GM12801 (cell line): ENCODE data around the gene SP3.

Experiments
- CTCF ChIP-seq: IDR thresholded peaks from one replicate; pipeline ENCODE4 v1.5.1; 2011; ENCODE audit warnings: control low read depth; ENCODE audit not compliant: insufficient read length; ENCODE audit errors: extremely low read depth

The SP3 gene

DNA sequence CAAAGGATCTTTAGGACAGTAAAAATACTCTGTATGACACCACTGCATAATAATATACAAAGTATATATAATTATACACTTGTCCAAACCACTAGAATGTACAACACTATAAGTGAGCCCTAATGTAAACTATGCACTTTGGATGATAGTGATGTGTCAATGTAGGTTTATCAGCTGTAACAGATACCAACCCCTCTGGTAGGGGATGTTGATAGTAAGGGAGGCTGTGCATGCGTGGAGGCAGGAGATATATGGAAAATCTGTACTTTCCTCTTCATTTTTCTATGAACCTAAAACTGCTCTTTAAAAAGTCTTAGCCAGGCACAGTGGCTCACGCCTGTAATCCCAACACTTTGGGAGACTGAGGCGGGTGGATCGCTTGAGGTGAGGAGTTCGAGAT lies 37.5 kb upstream of the SP3 start:
- no peak for TF ChIP-seq CTCF

DNA sequence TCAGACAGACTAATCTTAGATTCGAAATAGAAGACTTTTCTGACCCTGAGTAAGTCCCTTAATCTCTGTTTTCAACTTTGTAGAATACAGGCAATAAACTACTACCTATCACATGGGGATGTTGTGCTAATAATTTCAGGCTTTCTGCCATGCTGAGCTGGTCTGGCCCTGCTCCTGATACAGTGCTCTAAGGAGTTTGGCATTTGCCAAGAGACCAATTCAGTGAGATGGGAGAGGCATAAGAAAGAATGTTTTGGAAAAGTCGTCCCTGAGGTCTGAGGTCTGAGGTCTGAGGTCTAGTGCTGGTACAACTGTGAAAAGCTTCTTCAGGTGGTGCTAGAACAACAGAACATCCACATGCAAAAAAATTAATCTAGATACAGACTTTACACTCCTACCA lies 35.9 kb upstream of the SP3 start:
- no peak for TF ChIP-seq CTCF

- TF ChIP-seq CTCF, result no peak
These were observed 34.6 kb upstream of the SP3 start for GRCh38 chr2:173999724-174000123.

DNA sequence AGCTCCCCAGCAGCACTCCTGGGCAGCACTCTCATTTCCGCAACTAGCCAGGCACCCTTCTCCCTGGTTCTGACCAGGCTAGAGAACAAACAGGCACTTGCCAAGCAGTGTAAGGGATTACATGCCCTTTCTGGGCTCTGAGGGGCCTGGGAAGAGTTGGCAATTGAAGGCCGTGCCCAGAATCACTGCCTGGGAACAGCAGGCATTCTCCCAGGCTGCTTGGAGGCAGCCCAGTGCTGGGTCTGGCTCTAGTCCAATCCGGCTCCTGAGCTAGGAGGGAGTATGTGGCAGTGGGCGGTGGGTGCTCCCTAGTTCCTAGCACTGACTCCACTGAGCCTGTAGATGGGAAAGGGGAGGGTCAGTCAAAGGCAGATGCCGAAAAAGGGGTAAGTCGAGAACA lies 34.1 kb upstream of the SP3 start:
- no peak for TF ChIP-seq CTCF

GRCh38 chr2:173998386-173998785 lies 33.2 kb upstream of the SP3 start:
- TF ChIP-seq CTCF, result no peak

GRCh38 chr2:173997753-173998152 lies 32.6 kb upstream of the SP3 start:
- no peak for TF ChIP-seq CTCF

- TF ChIP-seq CTCF, result no peak
These were observed 32.1 kb upstream of the SP3 start for GRCh38 chr2:173997269-173997668.

- TF ChIP-seq CTCF, result no peak
These were observed 31.6 kb upstream of the SP3 start for GRCh38 chr2:173996766-173997165.
